GM21737 (cell line): ENCODE data around the gene ABCC10.
"Not testable (repeated sequence)": the region's sequence is repeated elsewhere in the genome, so short reads cannot be mapped to it uniquely, and the experiment has no call there.

ENCODE experiments used
- ATAC-seq: cut with Tn5 transposase; IDR thresholded peaks from one replicate; pipeline ENCODE4 v1.9.1; 2021; ENCODE audit warnings: mild to moderate bottlenecking, moderate library complexity; ENCODE audit not compliant: unreplicated experiment

ABCC10 gene

DNA sequence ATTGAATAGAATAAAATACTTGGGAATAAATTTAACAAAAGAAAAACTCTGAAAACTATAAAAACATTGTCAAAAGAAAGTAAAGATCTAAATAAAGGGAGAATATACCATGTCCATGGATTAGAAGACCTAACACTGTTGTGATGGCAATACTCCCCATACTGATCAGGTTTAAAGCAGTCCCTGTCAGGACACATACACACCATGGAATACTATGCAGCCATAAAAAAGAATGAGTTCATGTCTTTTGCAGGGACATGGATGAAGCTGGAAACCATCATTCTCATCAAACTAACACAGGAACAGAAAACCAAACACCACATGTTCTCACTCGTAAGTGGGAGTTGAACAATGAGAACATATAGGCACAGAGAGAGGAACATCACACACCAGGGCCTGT lies 16.6 kb upstream of the ABCC10 start:
- not testable (repeated sequence) for ATAC-seq

DNA sequence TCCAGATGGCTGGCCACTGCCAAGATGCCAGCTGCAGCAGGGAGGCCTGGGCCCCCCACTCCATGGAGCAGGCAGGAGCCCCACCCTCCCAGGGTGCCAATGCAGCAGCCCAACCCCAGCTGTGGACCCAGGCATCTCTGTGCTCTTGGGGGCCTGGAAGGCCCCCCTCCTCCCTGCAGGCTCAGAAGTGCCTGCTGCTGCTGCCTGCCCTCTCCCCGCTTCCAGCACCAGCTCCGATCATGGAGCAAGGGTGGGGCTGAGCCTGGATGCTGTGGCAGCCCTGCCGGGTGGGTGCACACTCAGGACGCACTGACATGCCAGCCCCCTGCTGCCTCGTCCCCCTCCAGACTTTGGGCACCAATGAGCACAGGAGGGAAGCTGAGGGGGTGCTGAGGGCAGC lies 14.8 kb upstream of the ABCC10 start:
- ATAC-seq, result no peak

DNA sequence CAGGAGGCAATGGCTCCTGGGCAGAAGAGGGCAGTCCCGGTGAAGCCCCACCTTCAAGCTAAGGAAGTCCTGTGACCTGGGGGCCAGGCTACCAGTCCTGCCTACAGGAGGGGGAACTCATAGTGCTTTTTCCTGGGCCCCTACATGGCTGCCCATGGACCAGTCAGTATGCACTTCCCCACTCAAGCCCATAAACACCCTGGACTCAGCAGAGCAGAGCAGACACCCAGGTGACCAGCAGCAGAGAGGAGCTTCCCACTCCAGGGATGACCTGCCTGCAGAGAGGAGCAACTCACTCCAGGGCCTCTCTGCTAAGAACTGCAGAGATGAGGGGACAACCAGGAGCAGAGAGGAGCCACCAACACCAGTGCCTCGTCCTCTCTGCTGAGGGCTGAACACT lies 14.3 kb upstream of the ABCC10 start:
- ATAC-seq, result no peak

GRCh38 chr6:43415275-43415674 lies 12.1 kb upstream of the ABCC10 start:
- not testable (repeated sequence) for ATAC-seq

- ATAC-seq, result no peak
Measured at GRCh38 chr6:43416935-43417334, 10.4 kb upstream of the ABCC10 start.

DNA sequence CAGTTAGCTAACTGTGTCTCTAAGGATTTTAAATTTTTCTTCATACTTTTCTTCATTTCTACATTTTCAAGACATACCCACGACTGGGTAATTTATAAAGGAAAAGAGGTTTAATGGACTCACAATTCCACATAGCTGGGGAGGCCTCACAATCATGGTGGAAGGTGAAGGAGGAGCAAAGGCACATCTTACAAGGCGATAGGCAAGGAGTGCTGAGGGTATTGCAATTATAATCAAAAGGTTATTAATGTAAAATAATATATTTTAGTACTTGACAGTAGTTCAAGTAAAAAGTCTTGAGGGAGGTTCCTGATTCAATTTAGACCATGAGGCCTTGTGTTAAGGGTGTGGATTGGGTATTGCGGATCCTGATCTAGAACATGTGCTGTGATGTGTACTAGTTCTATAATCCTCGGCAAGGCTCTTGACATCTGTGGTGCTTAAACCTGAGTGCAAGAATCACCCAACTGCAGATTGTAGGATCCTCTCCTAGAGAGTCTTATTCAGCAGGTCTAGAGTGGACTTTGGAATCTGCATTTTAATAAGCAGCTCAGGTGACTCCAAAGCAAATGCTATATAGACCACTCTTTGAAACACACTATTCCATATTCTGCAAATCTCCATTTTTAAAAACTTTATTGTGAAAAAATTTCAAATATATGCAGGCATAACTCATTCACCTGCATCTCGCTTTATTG lies 7.2 kb upstream of the ABCC10 start:
- no peak for ATAC-seq

DNA sequence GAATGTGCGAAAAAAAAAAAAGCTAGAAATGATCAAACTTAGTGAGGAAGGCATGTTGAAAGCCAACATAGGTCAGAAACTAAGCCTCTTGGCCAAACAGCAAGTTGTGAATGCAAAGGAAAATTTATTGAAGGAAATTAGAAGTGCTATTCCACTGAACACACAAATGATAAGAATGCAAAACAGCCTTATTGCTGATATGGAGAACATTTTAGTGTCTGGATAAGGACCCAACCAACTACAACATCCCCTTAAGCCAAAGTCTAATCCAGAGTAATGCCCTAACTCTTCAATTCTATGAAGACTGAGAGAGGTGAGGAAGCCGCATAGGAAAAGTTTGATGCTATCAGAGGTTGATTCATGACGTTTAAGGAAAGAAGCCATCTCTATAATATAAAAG lies 5.5 kb upstream of the ABCC10 start:
- no peak for ATAC-seq

- not testable (repeated sequence) for ATAC-seq
Measured at GRCh38 chr6:43425083-43425482, 2.3 kb upstream of the ABCC10 start.

GRCh38 chr6:43426928-43427405 lies 374 bp upstream of the ABCC10 start:
- ATAC-seq, result no peak

- ATAC-seq, result no peak
Measured at GRCh38 chr6:43428112-43428570, 800 bp downstream of the ABCC10 start.

DNA sequence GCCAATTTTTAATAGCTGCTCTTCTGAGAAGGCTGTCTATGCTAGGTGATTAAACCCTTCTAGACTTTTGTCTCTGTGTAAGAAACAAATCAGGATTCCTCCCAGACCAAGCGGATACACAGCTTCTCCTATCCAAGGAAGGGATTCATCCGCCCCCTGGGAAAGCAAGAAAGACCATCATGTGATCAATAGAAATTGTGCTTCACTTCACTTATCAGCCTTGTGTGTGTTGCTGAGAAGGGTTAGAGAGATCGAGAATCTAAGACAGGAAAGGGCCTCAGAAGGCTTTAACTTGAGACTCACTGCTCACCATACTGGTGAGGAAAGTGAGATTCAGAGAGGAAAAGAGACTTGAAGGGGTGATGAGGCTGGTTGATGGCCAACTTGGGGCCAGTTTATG lies 1.5 kb downstream of the ABCC10 start:
- no peak for ATAC-seq

GRCh38 chr6:43432009-43432945 lies 4.9 kb downstream of the ABCC10 start:
- no peak for ATAC-seq

- no peak for ATAC-seq
Measured at GRCh38 chr6:43433148-43433547, 5.8 kb downstream of the ABCC10 start.

GRCh38 chr6:43434001-43434840 lies 6.9 kb downstream of the ABCC10 start:
- ATAC-seq, result no peak

GRCh38 chr6:43434943-43435342 lies 7.6 kb downstream of the ABCC10 start:
- no peak for ATAC-seq

DNA sequence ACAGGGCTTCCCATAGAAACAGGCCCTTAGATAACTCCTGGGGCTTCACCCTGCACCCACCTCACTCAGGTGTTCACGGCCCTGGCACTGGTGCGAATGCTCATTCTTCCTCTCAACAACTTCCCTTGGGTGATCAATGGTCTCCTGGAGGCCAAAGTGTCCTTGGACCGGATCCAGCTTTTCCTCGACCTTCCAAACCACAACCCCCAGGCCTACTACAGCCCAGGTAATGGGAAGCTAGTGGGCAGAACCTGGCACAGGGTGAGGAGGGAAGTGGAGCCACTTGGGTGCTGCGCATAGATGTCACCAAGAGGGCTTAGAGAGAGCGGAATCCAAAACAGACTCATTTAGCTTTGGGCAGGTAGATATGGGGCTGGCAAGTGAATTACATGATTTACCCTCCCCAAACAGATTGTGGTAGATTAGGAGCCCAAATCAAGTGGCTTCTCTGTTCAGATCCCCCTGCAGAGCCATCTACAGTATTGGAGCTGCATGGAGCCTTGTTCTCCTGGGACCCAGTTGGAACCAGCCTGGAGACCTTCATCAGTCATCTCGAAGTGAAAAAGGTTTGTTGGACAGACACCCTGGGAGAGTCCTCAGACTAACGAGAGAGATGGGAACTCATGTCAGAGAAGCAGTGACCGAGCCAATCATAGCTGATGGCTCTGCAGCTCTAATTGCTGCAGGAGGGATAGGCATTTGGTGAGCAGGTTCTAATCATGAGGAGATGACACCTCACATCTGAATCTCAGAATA lies 8.5 kb downstream of the ABCC10 start:
- no peak for ATAC-seq

- ATAC-seq, result no peak
Measured at GRCh38 chr6:43436577-43437282, 9.4 kb downstream of the ABCC10 start.

DNA sequence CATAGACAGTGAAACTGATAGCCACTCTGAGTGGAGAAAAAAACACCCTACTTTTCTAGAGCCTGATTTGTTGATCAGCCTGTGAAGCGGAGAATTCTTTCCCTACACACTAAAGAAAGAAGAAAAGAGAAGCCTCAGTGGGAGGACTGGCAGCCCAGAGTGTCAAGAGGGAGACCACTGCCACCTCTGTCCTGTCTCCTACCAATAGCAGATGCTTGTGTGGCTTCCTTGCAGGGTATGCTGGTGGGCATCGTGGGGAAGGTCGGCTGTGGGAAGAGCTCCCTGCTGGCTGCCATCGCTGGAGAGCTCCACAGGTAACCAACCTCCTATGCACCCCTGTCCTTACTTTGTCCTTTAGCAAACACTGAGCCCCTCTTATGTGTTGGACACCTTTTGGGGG lies 10.4 kb downstream of the ABCC10 start:
- no peak for ATAC-seq

GRCh38 chr6:43442935-43443334 lies 15.6 kb downstream of the ABCC10 start:
- no peak for ATAC-seq

DNA sequence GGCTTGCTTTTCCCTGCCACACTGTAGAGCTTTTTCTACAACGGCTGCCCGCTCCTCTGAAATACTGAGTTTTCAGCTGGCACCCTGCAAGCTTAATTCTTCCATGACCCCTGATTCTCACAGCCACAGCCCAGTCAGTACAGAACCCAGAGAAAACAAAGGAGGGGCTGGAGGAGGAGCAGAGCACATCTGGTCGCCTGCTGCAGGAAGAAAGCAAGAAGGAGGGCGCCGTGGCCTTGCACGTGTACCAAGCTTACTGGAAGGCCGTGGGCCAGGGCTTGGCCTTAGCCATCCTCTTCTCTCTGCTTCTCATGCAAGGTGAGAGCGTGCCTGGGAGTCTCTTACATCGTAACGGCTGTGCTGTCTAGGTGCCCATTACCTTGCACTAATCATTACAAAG lies 16.7 kb downstream of the ABCC10 start:
- no peak for ATAC-seq
